Measurements from ENCODE around the gene SLC25A28.

The SLC25A28 gene, protein sequence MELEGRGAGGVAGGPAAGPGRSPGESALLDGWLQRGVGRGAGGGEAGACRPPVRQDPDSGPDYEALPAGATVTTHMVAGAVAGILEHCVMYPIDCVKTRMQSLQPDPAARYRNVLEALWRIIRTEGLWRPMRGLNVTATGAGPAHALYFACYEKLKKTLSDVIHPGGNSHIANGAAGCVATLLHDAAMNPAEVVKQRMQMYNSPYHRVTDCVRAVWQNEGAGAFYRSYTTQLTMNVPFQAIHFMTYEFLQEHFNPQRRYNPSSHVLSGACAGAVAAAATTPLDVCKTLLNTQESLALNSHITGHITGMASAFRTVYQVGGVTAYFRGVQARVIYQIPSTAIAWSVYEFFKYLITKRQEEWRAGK

DNA sequence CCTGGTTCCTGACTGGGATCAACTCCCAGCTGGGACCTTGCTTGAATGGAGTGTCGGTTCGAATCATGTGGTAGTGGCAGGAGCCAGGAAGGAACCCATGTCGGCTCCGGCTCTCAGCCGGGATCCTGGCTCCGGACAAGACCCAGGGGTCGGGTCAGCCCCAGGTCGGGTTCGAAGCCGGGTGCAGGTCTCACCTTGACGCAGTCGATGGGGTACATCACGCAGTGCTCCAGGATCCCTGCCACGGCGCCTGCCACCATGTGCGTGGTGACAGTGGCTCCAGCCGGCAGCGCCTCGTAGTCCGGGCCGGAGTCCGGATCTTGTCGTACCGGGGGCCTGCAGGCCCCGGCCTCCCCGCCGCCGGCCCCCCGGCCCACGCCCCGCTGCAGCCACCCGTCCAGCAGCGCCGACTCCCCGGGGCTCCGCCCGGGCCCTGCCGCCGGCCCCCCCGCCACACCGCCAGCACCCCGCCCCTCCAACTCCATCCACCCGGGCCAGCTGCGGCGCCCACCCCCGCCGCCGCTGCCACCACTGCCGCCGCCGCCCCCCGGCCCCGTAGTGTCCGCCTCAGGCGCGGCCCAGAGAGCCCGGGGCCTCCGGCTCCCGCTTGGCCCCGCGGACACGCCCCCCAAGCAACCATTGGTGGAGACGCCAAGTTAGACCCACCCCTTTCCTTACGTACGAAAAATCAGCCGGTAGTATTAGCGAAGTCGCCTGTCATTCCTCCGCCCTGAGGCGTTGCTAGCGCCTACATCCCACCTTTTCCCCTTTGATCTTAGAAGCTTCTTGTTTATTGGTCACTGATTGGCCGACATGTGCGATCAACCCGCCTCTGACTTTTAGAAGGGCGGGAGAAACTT, at the start of gene SLC25A28:
SLC25A28 (minus strand) TSS at position 589 of the 860 bp plus-strand sequence; CDS start at position 485, 104 bp downstream.
- in situ Hi-C loops (cut with HindIII; ENCODE audit: low sequenced_read_pairs): loop anchor here (5.0 to 10.0 kb wide), 2 partner anchors 92 to 225 kb away; no protein-coding TSS in a partner anchor

DNA sequence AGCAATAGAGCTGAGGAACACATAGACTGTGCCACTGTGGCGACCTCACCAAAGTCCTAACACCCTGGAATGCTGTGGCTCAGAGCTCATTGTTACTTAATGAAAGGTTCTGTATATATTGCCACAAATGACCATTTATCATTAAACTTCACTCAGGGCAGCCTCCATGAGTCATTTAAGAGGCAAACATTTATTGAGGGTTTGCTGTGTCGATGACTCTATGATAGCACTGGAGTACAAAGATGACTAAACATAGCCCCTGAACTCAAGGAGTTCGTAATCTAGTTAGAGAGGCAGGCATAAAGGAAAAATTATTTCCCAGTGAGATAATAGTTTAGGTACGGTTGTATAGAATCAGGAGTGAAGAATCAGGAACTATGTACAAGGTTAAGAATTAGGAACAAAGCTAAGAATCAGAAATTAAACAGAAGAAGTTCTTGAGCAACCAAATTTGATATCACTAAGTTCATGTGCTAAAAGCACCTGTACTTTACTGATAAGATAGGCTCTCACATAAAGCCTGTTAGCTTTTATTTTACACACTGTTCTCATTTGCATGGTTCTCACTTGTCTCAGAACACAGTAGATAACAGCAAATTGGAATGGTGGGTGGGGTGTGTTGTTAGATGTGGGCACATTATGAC, 47.0 kb upstream of the SLC25A28 start:
- in situ Hi-C loops (cut with HindIII; ENCODE audit: low sequenced_read_pairs): loop anchor here (5.0 kb wide), 1 partner anchor 45 kb away; no protein-coding TSS in a partner anchor

DNA sequence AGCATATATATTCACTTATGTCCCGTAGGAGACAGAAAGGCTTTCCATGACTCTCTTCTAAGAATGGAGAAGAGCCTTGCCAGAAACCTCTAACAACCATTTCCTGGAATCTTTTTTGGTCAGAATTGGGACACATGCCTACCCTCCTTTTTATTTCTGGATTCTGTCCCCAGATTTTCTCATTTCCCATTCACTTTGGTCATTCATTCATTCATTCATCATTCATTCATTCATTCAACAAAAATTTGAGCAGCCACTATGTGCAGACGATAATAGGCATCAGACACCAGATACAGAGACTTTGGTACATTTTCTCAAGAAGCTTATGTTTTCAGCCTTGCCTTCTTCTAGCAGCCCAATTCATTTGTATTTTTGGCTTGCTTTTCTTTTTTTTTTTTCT, 45.1 kb upstream of the SLC25A28 start:
- in situ Hi-C loops (cut with HindIII; ENCODE audit: low sequenced_read_pairs): loop anchor here (5.0 kb wide), 1 partner anchor 47 kb away; no protein-coding TSS in a partner anchor

DNA sequence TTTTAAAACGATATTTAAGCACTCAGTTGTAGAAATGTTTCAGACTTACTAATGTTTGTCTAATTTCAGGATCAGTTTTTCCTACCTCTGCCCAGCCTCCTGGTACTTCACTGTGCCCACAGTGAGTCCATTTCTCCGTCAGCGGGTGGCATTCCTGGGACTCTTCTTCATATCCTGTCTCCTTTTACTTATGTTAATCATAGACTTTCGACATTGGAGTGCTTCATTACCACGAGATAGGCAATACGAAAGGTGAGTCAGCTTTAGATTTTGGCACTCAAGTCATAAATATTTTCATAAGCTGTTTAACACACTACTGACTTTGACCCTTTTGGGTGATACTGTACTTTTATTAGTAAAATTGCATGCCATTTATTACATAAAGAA, 41.1 kb upstream of the SLC25A28 start:
- in situ Hi-C loops (cut with HindIII; ENCODE audit: low sequenced_read_pairs): no loop called here

DNA sequence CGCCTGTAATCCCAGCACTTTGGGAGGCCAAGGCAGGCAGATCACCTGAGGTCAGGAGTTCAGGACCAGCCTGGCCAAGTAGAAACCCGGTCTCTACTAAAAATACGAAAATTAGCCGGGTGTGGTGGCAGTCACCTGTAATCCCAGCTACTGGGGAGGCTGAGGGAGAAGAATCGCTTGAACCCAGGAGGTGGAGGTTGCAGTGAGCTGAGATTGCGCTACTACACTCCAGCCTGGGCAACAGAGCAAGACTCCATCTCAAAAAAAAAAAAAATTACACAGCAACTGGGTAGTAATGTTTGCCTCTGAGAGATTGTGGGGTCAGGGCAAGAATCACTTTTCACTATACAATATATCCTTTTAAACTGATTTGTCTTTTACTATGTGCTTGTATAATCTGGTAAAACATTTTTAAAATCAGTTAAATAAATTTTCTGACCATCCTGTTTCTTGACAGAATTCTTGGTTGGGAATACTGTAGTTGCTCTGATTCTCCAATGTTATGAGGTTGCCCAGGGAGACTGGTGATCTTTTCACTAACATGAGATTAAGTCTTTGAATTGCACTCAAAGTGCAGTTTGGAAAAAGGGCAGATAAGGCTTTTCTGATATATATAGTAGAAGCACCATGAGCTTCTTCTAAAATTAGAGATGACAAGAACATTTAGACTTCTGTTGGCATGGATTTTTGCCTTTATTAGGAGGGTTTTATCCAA, 40.6 kb upstream of the SLC25A28 start:
- in situ Hi-C loops (cut with HindIII; ENCODE audit: low sequenced_read_pairs): no loop called here

DNA sequence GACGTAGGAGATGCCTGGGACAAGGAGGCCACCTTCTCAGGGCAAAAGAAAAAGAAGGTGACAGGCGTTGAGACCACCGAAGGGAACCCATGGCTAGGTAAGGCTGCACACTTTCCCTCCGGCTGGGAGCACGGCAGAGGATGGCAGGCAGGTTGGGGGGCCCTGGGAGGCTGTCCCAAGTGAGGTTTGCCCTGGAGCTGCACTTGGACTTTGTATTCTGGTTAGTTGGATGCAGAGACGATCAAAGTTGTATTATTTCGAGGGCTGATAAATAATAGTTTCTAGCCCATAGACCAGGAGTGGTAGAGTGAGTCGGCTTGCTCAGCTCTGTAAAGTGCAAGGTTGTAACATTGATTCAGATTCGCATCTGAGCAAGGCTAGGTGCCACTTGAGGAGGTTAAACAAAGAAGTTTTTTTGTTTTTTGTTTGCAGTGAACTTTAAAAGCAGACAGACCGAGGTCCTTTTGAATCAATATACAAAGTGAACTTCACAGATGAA, 39.7 kb upstream of the SLC25A28 start:
- in situ Hi-C loops (cut with HindIII; ENCODE audit: low sequenced_read_pairs): no loop called here

DNA sequence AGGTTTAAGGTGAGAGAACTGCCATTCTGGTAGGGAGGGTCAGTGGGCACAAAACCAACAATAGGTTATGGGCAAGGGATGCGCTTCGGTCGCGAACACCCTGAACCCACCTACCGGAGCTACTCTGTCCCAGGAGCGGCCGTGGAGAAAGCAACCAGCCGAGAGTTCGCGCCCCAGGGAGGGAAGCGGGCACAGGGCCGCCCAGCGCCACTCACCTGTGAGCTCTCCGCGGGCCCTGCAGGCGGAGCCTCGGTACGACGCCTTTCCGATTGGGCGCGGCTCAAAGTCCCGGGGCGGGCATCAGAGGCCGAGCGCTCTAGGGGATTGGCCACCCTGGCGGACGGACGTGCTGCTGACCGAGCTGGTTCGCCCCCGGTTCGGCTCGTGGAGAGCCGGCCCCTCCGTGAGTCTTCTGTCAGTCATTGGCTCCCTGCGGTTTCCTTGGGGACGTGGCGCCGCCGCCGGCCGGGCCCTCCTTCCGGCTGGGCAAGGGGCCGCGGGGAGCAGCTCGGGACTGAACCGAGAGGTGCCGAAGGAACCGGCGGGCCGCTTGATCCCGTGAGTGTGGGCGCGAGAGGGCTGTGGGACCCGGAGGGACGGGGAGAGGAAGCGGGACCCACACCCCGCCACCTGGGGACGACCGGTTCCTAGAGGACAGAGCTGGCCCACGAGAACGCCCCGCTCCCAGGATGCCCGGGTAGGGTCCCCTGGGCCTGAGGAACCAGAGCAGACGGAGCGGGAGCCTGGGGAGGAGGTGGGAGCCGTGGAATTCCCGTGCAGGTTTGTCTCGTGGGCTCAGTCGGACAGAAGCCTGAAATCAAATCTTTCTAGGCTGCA, 39.0 kb upstream of the SLC25A28 start, which contains the start of gene ENTPD7:
ENTPD7 (plus strand) TSS at position 479 of the 837 bp plus-strand sequence. CDS start 448 bp downstream, outside the sequence.
- in situ Hi-C loops (cut with HindIII; ENCODE audit: low sequenced_read_pairs): no loop called here

DNA sequence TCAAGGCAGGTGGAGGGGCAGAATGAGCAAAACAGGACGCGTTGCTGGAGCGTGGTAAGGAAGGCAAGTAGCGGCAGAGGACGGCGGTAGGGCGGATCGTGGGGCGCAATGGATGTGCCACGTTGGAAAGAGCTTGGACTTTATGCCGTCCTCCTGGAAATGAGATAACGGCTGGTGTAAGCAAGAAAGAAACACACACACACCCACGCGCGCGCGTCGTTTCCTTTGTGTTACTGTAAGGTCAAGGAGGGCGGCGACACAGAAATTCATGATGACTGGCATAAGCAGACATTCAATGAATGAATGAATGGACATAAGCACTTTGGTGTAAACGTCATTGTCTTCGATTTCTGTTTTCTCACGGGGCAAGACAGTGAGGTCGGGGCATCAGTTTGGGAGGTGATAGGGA, 38.4 kb upstream of the SLC25A28 start:
- in situ Hi-C loops (cut with HindIII; ENCODE audit: low sequenced_read_pairs): no loop called here

DNA sequence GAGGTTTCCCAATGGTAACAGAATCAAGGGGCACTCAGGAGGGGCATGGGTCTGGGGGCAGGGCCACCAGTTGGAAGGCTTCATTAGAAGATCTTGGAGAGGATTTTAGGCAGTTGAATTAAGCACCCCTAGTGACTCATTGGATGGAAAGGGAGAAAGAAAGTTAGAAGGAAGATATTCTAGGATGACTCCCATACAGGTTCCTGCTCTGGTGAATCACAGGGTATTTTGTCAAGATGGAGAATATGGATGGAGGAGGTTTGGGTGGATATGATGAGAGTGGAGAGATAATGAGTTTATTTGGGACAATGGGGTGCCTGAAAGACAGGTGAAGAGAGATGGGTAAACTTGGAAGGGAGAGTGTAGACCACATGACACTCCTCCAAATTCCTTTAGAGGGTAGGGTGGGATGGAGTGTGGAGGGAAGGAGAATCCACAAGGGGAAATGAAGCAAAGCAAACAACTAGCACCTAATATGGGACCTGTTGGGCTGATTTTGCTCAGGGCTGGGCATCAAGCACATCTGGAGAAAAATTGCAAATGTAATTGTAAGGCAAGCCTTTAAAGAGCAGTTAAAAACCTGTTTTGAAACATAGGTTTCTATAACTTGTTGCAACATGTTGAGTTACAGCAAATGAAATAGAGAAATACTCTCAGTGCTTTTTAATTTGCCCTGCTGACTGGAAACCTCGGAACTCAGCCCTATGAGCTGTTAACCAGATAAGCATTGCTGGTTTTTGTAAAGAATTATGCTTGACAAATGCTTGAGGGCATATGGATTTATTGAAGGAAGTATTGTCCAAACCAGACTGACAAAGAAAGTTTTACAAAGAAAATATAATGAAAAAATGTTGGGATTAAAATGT, 36.2 kb upstream of the SLC25A28 start:
- in situ Hi-C loops (cut with HindIII; ENCODE audit: low sequenced_read_pairs): no loop called here

DNA sequence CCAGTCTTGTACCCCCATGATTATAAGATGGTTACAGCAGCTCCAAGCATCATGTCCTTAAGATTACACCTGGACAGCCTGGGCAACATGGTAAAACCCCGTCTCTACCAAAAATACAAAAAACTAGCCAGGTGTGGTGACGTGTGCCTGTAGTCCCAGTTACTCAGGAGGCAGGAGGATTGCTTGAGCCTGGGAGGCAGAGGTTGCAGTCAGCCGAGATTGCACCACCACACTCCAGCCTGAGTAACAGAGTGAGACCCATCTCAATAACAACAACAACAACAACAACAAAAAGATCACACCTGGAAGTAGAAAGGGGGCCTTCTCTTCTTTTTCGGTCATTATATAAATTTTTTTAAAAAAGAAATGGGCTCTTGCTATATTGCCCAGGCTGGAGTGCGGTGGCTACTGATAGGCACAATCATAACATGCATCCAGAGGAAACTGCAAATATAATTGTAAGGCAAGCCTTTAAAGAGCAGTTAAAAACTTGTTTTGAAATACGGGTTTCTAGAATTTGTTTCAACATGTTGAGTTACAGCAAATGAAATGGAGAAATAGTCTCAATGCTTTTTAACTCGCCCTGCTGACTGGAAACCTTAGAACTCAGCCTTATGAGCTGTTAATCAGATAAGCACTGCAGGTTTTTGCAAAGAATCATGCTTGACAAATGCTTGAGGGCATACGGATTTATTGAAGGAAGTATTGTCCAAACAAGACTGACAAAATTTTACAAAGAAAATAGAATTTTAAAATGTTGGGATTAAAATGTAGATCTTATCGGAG, 34.3 kb upstream of the SLC25A28 start:
- in situ Hi-C loops (cut with HindIII; ENCODE audit: low sequenced_read_pairs): no loop called here

DNA sequence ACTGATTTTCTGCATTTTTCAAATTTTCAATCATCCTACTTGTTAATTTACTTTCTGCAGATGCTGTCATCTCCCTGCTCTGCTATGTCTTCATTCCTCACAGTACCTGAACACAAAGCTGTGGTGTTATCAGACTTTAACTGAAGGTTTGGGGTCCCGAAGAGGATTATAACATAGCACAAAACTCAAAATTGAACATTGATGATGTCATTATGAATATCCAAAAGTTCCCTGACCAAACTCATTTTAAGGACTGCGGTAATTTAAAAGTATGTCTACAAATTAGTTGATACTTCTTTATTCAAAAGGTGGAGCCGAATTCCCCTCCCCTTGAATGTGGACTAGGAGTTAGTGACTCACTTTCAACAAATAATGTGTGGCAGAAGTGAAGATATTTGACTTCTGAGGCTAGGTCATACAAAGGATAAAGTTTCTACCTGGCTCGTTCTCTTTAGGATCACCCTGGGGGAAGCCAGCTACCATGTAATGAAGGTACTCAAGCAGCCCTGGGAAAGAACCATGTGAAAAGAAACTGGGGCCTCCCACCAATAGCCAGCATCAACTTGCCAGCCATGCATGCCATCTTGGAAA, 32.7 kb upstream of the SLC25A28 start:
- in situ Hi-C loops (cut with HindIII; ENCODE audit: low sequenced_read_pairs): no loop called here

DNA sequence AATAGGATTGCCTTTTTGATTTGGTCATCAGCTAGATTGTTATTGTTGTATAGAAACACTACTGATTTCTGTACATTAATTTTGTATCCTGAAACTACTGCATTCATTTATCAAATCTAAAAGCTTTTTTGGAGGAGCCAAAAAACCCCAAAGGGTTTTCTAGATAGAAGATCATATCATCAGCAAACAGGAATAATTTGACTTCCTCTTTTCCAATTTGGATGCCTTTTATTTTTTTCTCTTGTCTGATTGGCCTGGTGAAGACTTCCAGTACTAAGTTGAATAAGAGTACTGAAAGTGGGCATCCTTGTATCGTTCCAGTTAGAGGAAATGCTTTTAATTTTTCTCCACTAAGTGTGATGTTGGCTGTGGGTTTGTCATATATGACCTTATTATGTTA, 28.5 kb upstream of the SLC25A28 start:
- in situ Hi-C loops (cut with HindIII; ENCODE audit: low sequenced_read_pairs): no loop called here

DNA sequence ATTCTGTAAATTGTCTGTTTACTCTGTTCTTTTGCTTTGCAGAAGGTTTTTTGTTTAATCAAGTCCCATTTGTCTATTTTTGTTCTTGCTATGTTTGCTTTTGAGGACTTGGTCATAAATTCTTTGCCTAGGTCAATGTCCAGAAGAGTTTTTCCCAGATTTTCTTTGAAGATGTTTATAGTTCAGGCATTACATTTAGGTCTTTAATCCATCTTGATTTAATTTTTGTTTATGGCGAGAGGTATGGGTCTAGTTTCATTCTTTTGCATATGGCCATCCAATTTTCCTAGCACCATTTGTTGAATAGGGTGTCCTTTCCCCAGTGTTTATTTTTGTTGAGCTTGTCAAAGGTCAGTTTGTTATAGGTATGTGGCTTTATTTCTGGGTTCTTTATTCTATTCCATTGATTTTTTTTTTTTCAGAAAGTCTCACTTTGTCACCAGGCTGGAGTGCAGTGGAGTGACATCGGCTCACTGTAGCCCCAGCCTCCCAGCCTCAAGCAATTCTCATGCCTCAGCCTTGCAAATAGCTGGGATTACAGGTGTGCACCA, 27.4 kb upstream of the SLC25A28 start:
- in situ Hi-C loops (cut with HindIII; ENCODE audit: low sequenced_read_pairs): no loop called here

DNA sequence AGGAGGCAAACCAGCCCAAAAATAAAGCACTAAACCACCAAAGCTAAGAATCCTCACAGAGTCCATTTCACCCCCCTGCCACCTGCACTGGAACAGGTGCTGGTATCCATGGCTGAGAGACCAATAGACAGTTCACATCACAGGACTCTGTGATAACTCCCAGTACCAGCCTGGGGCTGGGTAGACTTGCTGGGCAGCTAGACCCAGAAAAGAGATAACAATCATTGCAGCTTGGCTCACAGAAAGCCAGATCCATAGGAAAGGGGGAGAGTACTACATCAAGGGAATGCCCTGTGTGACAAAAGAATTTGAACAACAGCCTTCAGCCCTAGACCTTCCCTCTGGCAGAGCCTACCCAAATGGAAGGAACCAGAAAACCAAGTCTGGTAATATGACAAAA, 13.6 kb upstream of the SLC25A28 start:
- in situ Hi-C loops (cut with HindIII; ENCODE audit: low sequenced_read_pairs): no loop called here

DNA sequence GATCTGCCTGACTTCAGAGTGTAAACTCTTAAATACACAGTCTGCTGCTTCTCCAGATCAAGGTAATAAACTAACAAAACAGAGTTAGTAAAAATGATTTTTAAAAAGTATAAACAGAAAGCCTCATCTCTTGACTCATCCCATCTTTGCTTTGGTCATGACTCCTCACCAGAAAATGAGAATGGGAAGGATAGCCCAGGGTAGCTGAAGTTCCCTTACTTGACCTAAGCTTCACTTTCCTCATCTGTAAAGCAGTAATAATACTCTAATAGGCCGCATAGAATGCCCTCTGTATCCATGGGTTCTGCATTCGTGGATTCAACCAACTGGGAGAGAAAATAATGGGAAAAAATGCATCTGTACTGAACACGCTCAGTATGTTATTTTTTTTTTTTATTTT, 11.3 kb upstream of the SLC25A28 start:
- in situ Hi-C loops (cut with HindIII; ENCODE audit: low sequenced_read_pairs): no loop called here

DNA sequence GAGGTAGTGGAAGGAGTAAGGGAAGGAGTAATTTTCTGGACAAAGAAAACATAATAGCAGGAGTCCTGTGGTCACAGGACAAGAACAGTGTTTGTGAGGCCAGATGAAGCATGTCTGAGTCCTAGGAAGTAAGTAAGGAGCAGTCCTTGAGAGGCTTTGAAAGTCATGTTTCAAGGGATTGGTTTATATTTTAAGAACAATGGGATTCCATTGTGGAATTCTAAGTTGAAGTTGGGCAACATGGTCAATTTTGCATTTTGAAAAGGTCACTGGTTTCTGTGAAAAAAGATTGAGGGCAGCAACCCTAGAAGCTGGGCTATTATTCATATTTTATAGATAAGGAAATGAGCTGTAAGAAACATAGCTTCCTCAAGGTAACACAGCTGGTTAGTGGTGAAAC, 10.8 kb upstream of the SLC25A28 start:
- in situ Hi-C loops (cut with HindIII; ENCODE audit: low sequenced_read_pairs): no loop called here

DNA sequence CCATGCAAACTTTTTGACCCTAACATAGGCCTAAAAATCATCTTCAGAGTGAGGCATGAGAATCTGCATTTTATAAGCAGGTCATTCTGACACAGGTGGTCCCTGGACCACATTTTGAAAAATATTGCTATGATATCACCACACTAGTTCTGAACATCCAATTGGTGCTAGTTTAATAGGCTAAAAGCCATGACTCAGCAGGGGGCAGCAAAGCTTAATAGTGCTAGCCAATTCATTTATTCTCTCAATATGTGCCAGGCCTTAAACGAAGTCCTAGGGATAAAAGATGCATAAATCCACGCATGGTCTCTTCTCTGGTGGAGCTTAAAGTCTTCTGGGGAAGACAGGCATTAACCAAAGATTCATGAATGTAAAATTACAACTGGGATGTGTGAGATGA, 10.2 kb upstream of the SLC25A28 start:
- in situ Hi-C loops (cut with HindIII; ENCODE audit: low sequenced_read_pairs): no loop called here

All from endothelial cell of hepatic sinusoid (primary cell).